Astrocyte (in vitro differentiated cells and primary cell): ENCODE data around the gene GJD3. TPM values are rescaled to one million over a fixed set of nuclear protein-coding genes. Genes with fewer than 3 reads are reported as not detected.

ENCODE experiments used
- DNase-seq: peaks from one replicate; pipeline ENCODE4 v3.0.0-alpha.2; 2010; ENCODE audit warnings: low read depth
- FAIRE-seq: peaks from 2 replicates; lab custom pipeline; 2011; peaks lifted over from hg19 to GRCh38; lab: Jason Lieb, UNC
- H2AFZ ChIP-seq: 2 replicates; pipeline ENCODE4 v1.6.0; 2012; ENCODE audit warnings: low read depth, low read length, inconsistent platforms
- H3K27ac ChIP-seq: 2 replicates; pipeline ENCODE4 v1.5.1; 2011; ENCODE audit warnings: low read depth, low read length, inconsistent platforms
- H3K27me3 ChIP-seq: 2 replicates; pipeline ENCODE4 v1.6.0; 2011; ENCODE audit warnings: low read length, inconsistent platforms; ENCODE audit not compliant: insufficient read depth
- H3K36me3 ChIP-seq: 2 replicates; pipeline ENCODE4 v1.5.1; 2011; ENCODE audit warnings: low read length, inconsistent platforms; ENCODE audit not compliant: insufficient read depth
- H3K4me1 ChIP-seq: 2 replicates; pipeline ENCODE4 v1.5.1; 2011; ENCODE audit warnings: low read length, inconsistent platforms; ENCODE audit not compliant: insufficient read depth
- H3K4me2 ChIP-seq: 2 replicates; pipeline ENCODE4 v1.6.0; 2012; ENCODE audit warnings: low read length, inconsistent platforms
- H3K4me3 ChIP-seq: 2 replicates; pipeline ENCODE4 v1.5.1; 2011; ENCODE audit warnings: low read depth, mild to moderate bottlenecking, low read length, inconsistent platforms; ENCODE audit not compliant: insufficient read depth
- H3K79me2 ChIP-seq: 2 replicates; pipeline ENCODE4 v1.6.0; 2012; ENCODE audit warnings: mild to moderate bottlenecking, low read length, inconsistent platforms; ENCODE audit not compliant: insufficient read depth
- H3K9ac ChIP-seq: 2 replicates; pipeline ENCODE4 v1.6.0; 2012; ENCODE audit warnings: mild to moderate bottlenecking, low read length, inconsistent platforms
- H3K9me3 ChIP-seq: 2 replicates; pipeline ENCODE4 v1.5.1; 2012; ENCODE audit warnings: low read depth, mild to moderate bottlenecking, low read length, inconsistent platforms; ENCODE audit not compliant: insufficient read depth
- H4K20me1 ChIP-seq: 2 replicates; pipeline ENCODE4 v1.6.0; 2012; ENCODE audit warnings: low read length, inconsistent platforms; ENCODE audit not compliant: insufficient read depth
- H3K27ac Mint-ChIP-seq: one replicate; pipeline ENCODE4 v1.8.0; 2021; ENCODE audit warnings: mild to moderate bottlenecking, mixed read lengths; ENCODE audit not compliant: unreplicated experiment
- H3K27me3 Mint-ChIP-seq: one replicate; pipeline ENCODE4 v1.8.0; 2021; ENCODE audit warnings: low read depth, mixed read lengths; ENCODE audit not compliant: unreplicated experiment
- H3K36me3 Mint-ChIP-seq: one replicate; pipeline ENCODE4 v1.8.0; 2021; ENCODE audit warnings: low read depth, mixed read lengths; ENCODE audit not compliant: unreplicated experiment
- H3K4me1 Mint-ChIP-seq: one replicate; pipeline ENCODE4 v1.8.0; 2021; ENCODE audit warnings: low read depth, mixed read lengths; ENCODE audit not compliant: unreplicated experiment
- H3K4me3 Mint-ChIP-seq: one replicate; pipeline ENCODE4 v1.8.0; 2021; ENCODE audit warnings: mild to moderate bottlenecking, moderate library complexity, mixed read lengths; ENCODE audit not compliant: unreplicated experiment
- H3K9me3 Mint-ChIP-seq: one replicate; pipeline ENCODE4 v1.8.0; 2021; ENCODE audit warnings: mild to moderate bottlenecking, mixed read lengths; ENCODE audit not compliant: unreplicated experiment
- EZH2 ChIP-seq: IDR thresholded peaks from 2 replicates; pipeline ENCODE4 v1.6.1; 2012; ENCODE audit warnings: mild to moderate bottlenecking, low read length, inconsistent platforms; ENCODE audit not compliant: insufficient read depth
- total RNA-seq: library from RNA; stranded (reverse); gene quantifications from 2 replicates; pipeline ENCODE4 v1.2.1, GENCODE V29; 2021
- TF ChIP-seq, protein P1 (sequence below): IDR thresholded peaks from 2 replicates; pipeline ENCODE4 v1.5.1; 2011; ENCODE audit warnings: low read depth, mild to moderate bottlenecking, inconsistent platforms, low read length, moderate library complexity; ENCODE audit not compliant: insufficient read depth

Gene GJD3
- total RNA-seq, 1 donor from 2014 or later: 0.43 TPM

DNA sequence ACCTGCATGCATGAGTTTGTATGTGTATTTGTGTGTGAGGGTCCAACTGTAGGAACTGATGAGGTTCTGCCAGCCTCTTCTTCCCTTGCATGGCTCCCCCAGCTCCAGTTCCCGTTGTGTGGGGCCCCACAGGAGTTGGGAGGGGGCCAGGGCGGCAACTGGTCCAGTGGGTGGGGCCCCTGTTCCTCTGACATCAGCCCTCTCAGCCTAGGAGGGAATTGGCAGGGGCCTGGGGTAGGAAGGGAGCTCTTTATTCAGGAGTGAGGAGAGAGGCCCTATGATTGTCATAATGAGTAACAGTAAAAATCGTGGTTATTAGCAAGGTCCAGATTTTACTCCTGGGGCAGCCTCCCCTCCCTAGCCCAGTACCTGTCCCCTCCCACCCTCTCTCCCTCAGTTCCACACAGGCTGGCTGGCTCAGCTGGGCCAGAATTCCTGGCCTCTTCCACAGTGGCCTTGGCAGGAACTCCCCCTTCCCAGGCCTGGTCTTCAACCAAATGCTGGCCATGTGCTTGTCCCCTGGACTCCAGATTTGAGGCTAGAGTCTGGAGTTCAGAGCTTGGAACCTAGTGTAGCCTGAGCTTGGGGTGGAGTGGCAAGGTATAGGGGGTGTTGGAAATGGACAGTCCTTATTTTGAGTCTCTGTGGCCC lies 36.7 kb downstream of the GJD3 start:
- Mint-ChIP-seq H3K27ac (no peak overlapping the region), H3K36me3 (peaks cover 2% of the 10 kb centered on the region), H3K4me3 (no peak overlapping the region), H3K9me3 (no peaks in the 10 kb centered on the region), H3K27me3 (no peaks in the 10 kb centered on the region), H3K4me1 (peaks cover 39% of the 10 kb centered on the region)
- Histone ChIP-seq H3K27ac (no peak overlapping the region), H3K27me3 (no peaks in the 10 kb centered on the region), H3K4me3 (no peak overlapping the region), H3K79me2 (peaks cover 83% of the 10 kb centered on the region), H3K9me3 (no peaks in the 10 kb centered on the region), H3K4me2 (no peak overlapping the region), H2AFZ (no peak overlapping the region), H3K9ac (no peak overlapping the region), H3K36me3 (no peaks in the 10 kb centered on the region), H4K20me1 (peaks cover 85% of the 10 kb centered on the region), H3K4me1 (peaks cover 39% of the 10 kb centered on the region)
- TF ChIP-seq, protein P1, sequence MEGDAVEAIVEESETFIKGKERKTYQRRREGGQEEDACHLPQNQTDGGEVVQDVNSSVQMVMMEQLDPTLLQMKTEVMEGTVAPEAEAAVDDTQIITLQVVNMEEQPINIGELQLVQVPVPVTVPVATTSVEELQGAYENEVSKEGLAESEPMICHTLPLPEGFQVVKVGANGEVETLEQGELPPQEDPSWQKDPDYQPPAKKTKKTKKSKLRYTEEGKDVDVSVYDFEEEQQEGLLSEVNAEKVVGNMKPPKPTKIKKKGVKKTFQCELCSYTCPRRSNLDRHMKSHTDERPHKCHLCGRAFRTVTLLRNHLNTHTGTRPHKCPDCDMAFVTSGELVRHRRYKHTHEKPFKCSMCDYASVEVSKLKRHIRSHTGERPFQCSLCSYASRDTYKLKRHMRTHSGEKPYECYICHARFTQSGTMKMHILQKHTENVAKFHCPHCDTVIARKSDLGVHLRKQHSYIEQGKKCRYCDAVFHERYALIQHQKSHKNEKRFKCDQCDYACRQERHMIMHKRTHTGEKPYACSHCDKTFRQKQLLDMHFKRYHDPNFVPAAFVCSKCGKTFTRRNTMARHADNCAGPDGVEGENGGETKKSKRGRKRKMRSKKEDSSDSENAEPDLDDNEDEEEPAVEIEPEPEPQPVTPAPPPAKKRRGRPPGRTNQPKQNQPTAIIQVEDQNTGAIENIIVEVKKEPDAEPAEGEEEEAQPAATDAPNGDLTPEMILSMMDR: no peak
- no peak for TF ChIP-seq EZH2
- FAIRE-seq: no peak
- no peak for DNase-seq

DNA sequence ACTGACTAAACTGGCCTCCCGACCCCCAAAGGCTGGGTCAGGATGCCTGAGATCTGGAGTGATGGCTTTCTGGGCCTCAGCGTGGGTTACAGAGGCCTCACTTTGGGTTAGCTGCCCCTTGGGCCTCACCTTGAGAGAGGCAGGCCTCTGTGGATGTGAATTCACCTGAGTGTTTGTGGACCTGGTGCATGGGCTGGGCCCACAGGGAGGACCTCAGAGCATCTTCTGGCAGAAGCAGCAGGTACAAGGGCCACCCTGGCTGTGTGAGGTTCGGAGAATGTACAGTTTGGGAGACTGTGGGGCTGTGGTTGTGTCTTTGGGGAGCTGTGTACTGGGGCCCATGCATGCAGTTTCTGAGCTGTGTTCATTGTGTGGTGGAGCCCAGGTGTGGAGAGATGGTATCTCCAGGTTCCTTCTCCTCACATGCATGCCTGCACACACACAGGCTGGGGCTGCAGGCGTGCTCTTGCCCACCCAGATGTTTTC lies 37.2 kb downstream of the GJD3 start:
- Histone ChIP-seq H3K9me3 (no peaks in the 10 kb centered on the region), H3K4me1 (peaks cover 41% of the 10 kb centered on the region), H3K9ac (no peak overlapping the region), H3K4me2 (no peak overlapping the region), H3K4me3 (no peak overlapping the region), H3K27ac (no peak overlapping the region), H3K36me3 (no peaks in the 10 kb centered on the region), H3K27me3 (no peaks in the 10 kb centered on the region), H3K79me2 (peaks cover 87% of the 10 kb centered on the region), H2AFZ (no peak overlapping the region), H4K20me1 (peaks cover 81% of the 10 kb centered on the region)
- Mint-ChIP-seq H3K4me1 (peaks cover 45% of the 10 kb centered on the region), H3K9me3 (no peaks in the 10 kb centered on the region), H3K4me3 (peak overlapping the region; percentile 62), H3K27ac (no peak overlapping the region), H3K27me3 (no peaks in the 10 kb centered on the region), H3K36me3 (no peaks in the 10 kb centered on the region)
- no peak for DNase-seq
- TF ChIP-seq, protein P1: no peak
- TF ChIP-seq EZH2: no peak
- FAIRE-seq: no peak

DNA sequence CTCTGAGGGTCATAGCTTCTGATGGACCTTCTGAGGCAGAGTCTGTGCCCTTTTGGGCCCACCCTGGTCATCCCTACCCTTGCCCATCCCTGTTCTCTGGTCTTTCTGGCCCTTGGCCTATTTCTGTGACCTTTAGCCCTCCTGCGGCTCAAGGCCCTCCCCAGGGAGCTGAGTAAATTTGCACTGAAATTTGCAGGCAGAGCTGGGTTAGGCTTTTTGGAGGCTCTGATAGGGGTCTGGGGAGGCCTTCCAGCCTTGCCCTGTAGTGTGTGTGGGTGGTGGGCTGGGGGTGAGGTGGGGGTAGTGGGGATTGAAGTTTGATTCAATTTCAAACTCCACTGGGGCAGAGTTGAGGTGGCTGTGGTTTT lies 37.7 kb downstream of the GJD3 start:
- TF ChIP-seq, protein P1: no peak
- no peak for TF ChIP-seq EZH2
- H2AFZ ChIP-seq: no peak overlapping the region
- no peaks in the 10 kb centered on the region for H3K27me3 ChIP-seq
- H4K20me1 ChIP-seq: peaks cover 77% of the 10 kb centered on the region
- H3K9me3 ChIP-seq: no peaks in the 10 kb centered on the region
- no peak overlapping the region for H3K4me2 ChIP-seq
- no peak overlapping the region for H3K9ac ChIP-seq
- H3K27me3 Mint-ChIP-seq: no peaks in the 10 kb centered on the region
- no peaks in the 10 kb centered on the region for H3K36me3 Mint-ChIP-seq
- H3K27ac ChIP-seq: no peak overlapping the region
- no peaks in the 10 kb centered on the region for H3K36me3 ChIP-seq
- no peak overlapping the region for H3K27ac Mint-ChIP-seq
- peaks cover 90% of the 10 kb centered on the region for H3K79me2 ChIP-seq
- DNase-seq: no peak
- peaks cover 49% of the 10 kb centered on the region for H3K4me1 Mint-ChIP-seq
- peak overlapping the region; percentile 20 for H3K4me3 Mint-ChIP-seq
- H3K4me3 ChIP-seq: no peak overlapping the region
- H3K9me3 Mint-ChIP-seq: no peaks in the 10 kb centered on the region
- H3K4me1 ChIP-seq: peaks cover 41% of the 10 kb centered on the region
- no peak for FAIRE-seq
